ENCODE data around the gene DNAI1. TPM values are rescaled to one million over a fixed set of nuclear protein-coding genes. Genes with fewer than 3 reads are reported as not detected.
A peak's percentile ranks its signal among the peaks of the same experiment; 100 is the strongest.

The DNAI1 gene
- total and polyA plus RNA-seq, 4 donors: 4.6 to 26.2 (median 9.2) TPM

DNA sequence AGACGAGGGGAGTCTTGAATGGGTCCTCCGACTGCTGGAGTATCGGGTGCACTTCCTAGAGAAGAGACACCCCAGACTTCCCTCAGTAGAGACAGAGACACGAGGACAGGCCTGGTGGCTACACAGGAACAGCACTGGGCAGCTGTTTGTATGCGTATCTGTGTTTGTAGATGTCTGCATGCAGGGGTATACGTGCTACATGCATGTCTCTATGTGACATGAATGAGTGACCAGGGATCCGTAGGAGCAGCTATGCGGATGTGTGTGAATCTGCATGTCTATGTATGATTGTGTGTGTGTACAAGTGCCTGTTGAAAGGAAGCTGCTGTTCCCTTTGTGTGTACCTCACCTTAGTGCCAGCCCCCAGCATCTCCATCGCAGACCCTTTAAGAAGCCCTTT, 99.8 kb downstream of the DNAI1 start:
- ATAC-seq (ENCODE audit: insufficient read depth, low FRiP score) (no peak), DNase-seq (no peak)
- Histone ChIP-seq H3K9ac (ENCODE audit: insufficient read depth in 1 of 2, low read length in 2 of 2) (no peak overlapping the region), H3K9me3 (ENCODE audit: control insufficient read depth in 4 of 4, insufficient read depth in 3 of 4, low read length in 3 of 4) (peaks cover 0 to 7% (median 2%) of the 10 kb centered on the region in 4 donors), H3K36me3 (ENCODE audit: control insufficient read depth in 4 of 4, insufficient read depth in 4 of 4, low read length in 4 of 4) (peaks cover 0 to 20% (median 6%) of the 10 kb centered on the region in 4 donors), H3K4me1 (ENCODE audit: control insufficient read depth in 5 of 5, insufficient read depth in 5 of 5, low read length in 5 of 5) (peaks cover 0 to 45% (median 25%) of the 10 kb centered on the region in 5 donors), H3K27ac (ENCODE audit: low read depth in 1 of 2, low read length in 1 of 2) (no peak overlapping the region), H3K4me3 (no peak overlapping the region), H3K27me3 (ENCODE audit: control insufficient read depth in 3 of 3, insufficient read depth in 3 of 3, low read length in 2 of 3) (peaks cover 0 to 24% (median 0%) of the 10 kb centered on the region in 3 donors)
- TF ChIP-seq, protein P1, sequence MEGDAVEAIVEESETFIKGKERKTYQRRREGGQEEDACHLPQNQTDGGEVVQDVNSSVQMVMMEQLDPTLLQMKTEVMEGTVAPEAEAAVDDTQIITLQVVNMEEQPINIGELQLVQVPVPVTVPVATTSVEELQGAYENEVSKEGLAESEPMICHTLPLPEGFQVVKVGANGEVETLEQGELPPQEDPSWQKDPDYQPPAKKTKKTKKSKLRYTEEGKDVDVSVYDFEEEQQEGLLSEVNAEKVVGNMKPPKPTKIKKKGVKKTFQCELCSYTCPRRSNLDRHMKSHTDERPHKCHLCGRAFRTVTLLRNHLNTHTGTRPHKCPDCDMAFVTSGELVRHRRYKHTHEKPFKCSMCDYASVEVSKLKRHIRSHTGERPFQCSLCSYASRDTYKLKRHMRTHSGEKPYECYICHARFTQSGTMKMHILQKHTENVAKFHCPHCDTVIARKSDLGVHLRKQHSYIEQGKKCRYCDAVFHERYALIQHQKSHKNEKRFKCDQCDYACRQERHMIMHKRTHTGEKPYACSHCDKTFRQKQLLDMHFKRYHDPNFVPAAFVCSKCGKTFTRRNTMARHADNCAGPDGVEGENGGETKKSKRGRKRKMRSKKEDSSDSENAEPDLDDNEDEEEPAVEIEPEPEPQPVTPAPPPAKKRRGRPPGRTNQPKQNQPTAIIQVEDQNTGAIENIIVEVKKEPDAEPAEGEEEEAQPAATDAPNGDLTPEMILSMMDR (IDR thresholded peaks at IDR 0.05; ENCODE audit: control extremely low read depth, extremely low read depth): no peak
- WGBS, 2 donors: 84 to 89% methylated on average over 9 of the region's 9 CpGs

DNA sequence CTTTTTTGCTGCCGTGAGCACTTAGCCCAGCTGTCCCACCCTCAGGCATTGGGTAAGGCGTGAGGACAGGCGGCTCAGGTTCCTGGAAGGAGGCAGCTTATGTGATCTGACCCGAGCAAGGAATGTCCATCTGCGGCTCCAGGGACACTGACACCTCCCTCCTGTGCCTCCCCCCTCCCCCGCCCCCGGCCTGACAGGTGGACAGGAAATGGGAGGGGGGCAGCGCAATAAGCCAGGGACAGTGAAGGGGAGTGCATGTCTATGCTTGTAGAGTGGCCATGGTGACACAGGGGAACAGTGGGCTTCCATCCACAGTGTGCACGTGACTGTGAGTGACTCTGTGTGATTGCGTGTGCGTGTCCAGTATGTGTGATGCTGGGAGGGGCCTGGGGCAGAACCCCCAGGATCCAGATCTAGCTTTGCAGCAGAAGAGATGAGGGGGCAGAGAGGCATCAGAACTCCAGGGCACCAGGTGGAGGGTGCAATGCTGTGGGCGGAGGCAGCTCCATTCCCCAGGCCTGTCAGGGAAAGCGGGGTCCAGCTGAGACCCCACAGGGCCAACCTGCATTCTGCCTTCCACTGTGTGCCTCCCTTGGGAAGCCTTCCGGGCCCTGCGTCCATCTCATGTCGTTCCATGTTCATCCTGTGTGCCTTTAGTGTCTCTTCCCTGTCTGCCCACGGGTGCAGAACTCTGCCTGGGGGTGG, 100.5 kb downstream of the DNAI1 start:
- no peak for DNase-seq
- ATAC-seq (ENCODE audit: insufficient read depth, low FRiP score): no peak

DNA sequence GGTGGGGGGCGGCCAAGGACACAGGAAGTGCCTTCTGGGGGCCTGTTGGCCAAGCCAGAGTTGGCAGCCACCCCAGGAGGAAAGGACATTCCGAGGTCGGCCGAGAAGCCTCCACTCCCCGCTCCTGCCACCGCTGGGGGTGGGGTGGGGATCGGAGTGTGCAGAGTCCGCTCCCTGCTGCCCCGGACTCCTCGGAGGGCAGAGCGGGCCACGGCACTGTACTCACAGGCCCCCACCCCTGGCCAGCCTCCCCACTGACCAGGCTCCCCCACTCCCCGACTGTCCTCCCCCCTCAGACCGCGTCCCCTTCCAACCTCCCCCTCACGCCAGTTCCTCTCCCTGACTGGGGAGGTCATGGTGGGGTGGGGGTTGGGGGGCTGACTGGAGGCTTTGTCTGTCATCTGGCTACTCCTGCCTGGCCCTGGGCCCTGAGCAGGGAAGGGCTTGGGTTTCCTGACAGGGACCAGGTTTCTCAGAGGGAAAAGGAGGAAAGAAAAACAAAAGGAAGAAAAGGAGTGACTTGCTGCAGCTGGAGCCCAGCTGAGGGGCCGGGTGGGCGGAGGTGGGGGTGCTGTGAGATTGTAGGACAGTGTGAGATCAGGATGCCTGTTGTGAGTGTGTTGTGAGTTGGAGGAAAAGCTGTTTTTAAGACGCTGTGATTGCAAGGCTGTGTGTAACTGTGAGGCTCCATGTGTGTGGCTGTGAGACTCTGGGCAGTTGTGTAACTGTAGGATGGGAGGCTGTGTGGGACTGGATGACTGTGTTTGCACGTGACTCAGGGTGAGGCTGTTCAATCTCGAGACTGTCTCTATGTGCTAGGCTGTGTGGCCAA, 101.2 kb downstream of the DNAI1 start:
- peaks cover 0 to 24% (median 8%) of the 10 kb centered on the region in 4 donors for H3K36me3 ChIP-seq (ENCODE audit: control insufficient read depth in 4 of 4, insufficient read depth in 4 of 4, low read length in 4 of 4)
- TF ChIP-seq, protein P1 (IDR thresholded peaks at IDR 0.05; ENCODE audit: control extremely low read depth, extremely low read depth): no peak
- 24% methylated on average over 14 to 21 of the region's 21 CpGs for WGBS, 2 donors
- no peak overlapping the region for H3K27ac ChIP-seq (ENCODE audit: low read depth in 1 of 2, low read length in 1 of 2)
- DNase-seq (peak; percentile 67 to 84 (median 72)), ATAC-seq (ENCODE audit: insufficient read depth, low FRiP score) (peak; percentile 59)
- H3K27me3 ChIP-seq (ENCODE audit: control insufficient read depth in 3 of 3, insufficient read depth in 3 of 3, low read length in 2 of 3): peaks cover 0 to 29% (median 0%) of the 10 kb centered on the region in 3 donors
- peaks cover 0 to 7% (median 2%) of the 10 kb centered on the region in 4 donors for H3K9me3 ChIP-seq (ENCODE audit: control insufficient read depth in 4 of 4, insufficient read depth in 3 of 4, low read length in 3 of 4)
- peaks cover 0 to 38% (median 22%) of the 10 kb centered on the region in 5 donors for H3K4me1 ChIP-seq (ENCODE audit: control insufficient read depth in 5 of 5, insufficient read depth in 5 of 5, low read length in 5 of 5)
- no peak overlapping the region for H3K4me3 ChIP-seq
- no peak overlapping the region for H3K9ac ChIP-seq (ENCODE audit: insufficient read depth in 1 of 2, low read length in 2 of 2)

More for the DNA sequence above, 100.5 kb downstream of the DNAI1 start:
- Histone ChIP-seq H3K27me3 (ENCODE audit: control insufficient read depth in 3 of 3, insufficient read depth in 3 of 3, low read length in 2 of 3) (peaks cover 0 to 31% (median 0%) of the 10 kb centered on the region in 3 donors), H3K4me1 (ENCODE audit: control insufficient read depth in 5 of 5, insufficient read depth in 5 of 5, low read length in 5 of 5) (peaks cover 0 to 45% (median 25%) of the 10 kb centered on the region in 5 donors), H3K9me3 (ENCODE audit: control insufficient read depth in 4 of 4, insufficient read depth in 3 of 4, low read length in 3 of 4) (peaks cover 0 to 7% (median 2%) of the 10 kb centered on the region in 4 donors), H3K9ac (ENCODE audit: insufficient read depth in 1 of 2, low read length in 2 of 2) (no peak overlapping the region), H3K36me3 (ENCODE audit: control insufficient read depth in 4 of 4, insufficient read depth in 4 of 4, low read length in 4 of 4) (peaks cover 0 to 24% (median 8%) of the 10 kb centered on the region in 4 donors), H3K27ac (ENCODE audit: low read depth in 1 of 2, low read length in 1 of 2) (no peak overlapping the region), H3K4me3 (no peak overlapping the region)
- TF ChIP-seq, protein P1 (IDR thresholded peaks at IDR 0.05; ENCODE audit: control extremely low read depth, extremely low read depth): no peak
- WGBS, 2 donors: 53 to 58% methylated on average over 17 of the region's 17 CpGs
